HepG2 (cell line): ENCODE data around the gene VAC14. TPM values are rescaled to one million over a fixed set of nuclear protein-coding genes. Genes with fewer than 3 reads are reported as not detected.

Experiments
- AGO1 ChIP-seq: fragments of 200-400 bp; formaldehyde crosslinking; IDR thresholded peaks from 2 replicates; pipeline ENCODE4 v1.6.1; 2017; ENCODE audit warnings: mild to moderate bottlenecking, low read depth, low read length, moderate library complexity; ENCODE audit not compliant: poor library complexity, severe bottlenecking
- ARID5B ChIP-seq: IDR thresholded peaks from 2 replicates; pipeline ENCODE4 v1.4.0; 2020; ENCODE audit warnings: mild to moderate bottlenecking, missing genetic modification reagents
- GFI1 ChIP-seq: sonication (generic); formaldehyde crosslinking; IDR thresholded peaks from 2 replicates; pipeline ENCODE4 v1.5.0; 2020; ENCODE audit warnings: missing genetic modification reagents, mild to moderate bottlenecking, borderline replicate concordance
- KLF16 ChIP-seq, 2 experiments: sonication (generic) in 1 of 2; formaldehyde crosslinking in 1 of 2; IDR thresholded peaks; 2 replicates each; pipeline versions ENCODE4 v1.6.1 to v1.8.0; 2016 to 2023; ENCODE audit warnings: missing genetic modification reagents in 2 of 2, missing compliant biosample characterization in 1 of 2
- KLF6 ChIP-seq: IDR thresholded peaks from 2 replicates; pipeline ENCODE4 v1.8.0; 2016; ENCODE audit warnings: missing biosample characterization, missing genetic modification reagents
- LBX2 ChIP-seq: sonication (generic); formaldehyde crosslinking; IDR thresholded peaks from 2 replicates; pipeline ENCODE4 v1.5.0; 2020; ENCODE audit warnings: missing genetic modification reagents, mild to moderate bottlenecking, borderline replicate concordance
- MED8 ChIP-seq: sonication (generic); formaldehyde crosslinking; IDR thresholded peaks from 2 replicates; pipeline ENCODE4 v1.8.1; 2023; ENCODE audit warnings: mild to moderate bottlenecking, missing genetic modification reagents; ENCODE audit not compliant: insufficient replicate concordance
- MIER2 ChIP-seq: IDR thresholded peaks from 2 replicates; pipeline ENCODE4 v1.6.1; 2016; ENCODE audit warnings: missing biosample characterization, missing genetic modification reagents
- NFKBIZ ChIP-seq: IDR thresholded peaks from 2 replicates; pipeline ENCODE4 v1.6.1; 2018; ENCODE audit warnings: missing genetic modification reagents, missing compliant biosample characterization
- TEAD2 ChIP-seq: sonication (generic); formaldehyde crosslinking; IDR thresholded peaks from 2 replicates; pipeline ENCODE4 v1.9.0; 2021; ENCODE audit warnings: missing genetic modification reagents
- ZNF296 ChIP-seq: sonication (generic); formaldehyde crosslinking; conservative IDR thresholded peaks from 2 replicates; pipeline ENCODE4 v1.5.0; 2020; ENCODE audit warnings: mild to moderate bottlenecking, missing genetic modification reagents
- ZNF343 ChIP-seq: sonication (generic); formaldehyde crosslinking; IDR thresholded peaks from 2 replicates; pipeline ENCODE4 v1.4.0; 2020; ENCODE audit warnings: mild to moderate bottlenecking, missing genetic modification reagents
- ZNF430 ChIP-seq: sonication (generic); formaldehyde crosslinking; IDR thresholded peaks from 2 replicates; pipeline ENCODE4 v1.9.0; 2021; ENCODE audit warnings: mild to moderate bottlenecking, missing genetic modification reagents
- ZNF468 ChIP-seq: sonication (generic); formaldehyde crosslinking; IDR thresholded peaks from 2 replicates; pipeline ENCODE4 v1.8.0; 2022; ENCODE audit warnings: mild to moderate bottlenecking, moderate library complexity, missing genetic modification reagents
- ZNF598 ChIP-seq: sonication (generic); formaldehyde crosslinking; IDR thresholded peaks from 2 replicates; pipeline ENCODE4 v1.5.1; 2020; ENCODE audit warnings: mild to moderate bottlenecking, missing genetic modification reagents, borderline replicate concordance
- ZNF629 ChIP-seq: sonication (generic); formaldehyde crosslinking; conservative IDR thresholded peaks from 2 replicates; pipeline ENCODE4 v1.5.0; 2020; ENCODE audit warnings: missing genetic modification reagents
- ZNF7 ChIP-seq: IDR thresholded peaks from 2 replicates; pipeline ENCODE4 v1.6.1; 2016; ENCODE audit warnings: missing biosample characterization, missing genetic modification reagents
- ZNF703 ChIP-seq: sonication (generic); formaldehyde crosslinking; IDR thresholded peaks from 2 replicates; pipeline ENCODE4 v1.5.1; 2020; ENCODE audit warnings: missing genetic modification reagents, mild to moderate bottlenecking, moderate library complexity, borderline replicate concordance
- ZNF770 ChIP-seq: sonication (generic); formaldehyde crosslinking; IDR thresholded peaks from 2 replicates; pipeline ENCODE4 v1.5.0; 2020; ENCODE audit warnings: mild to moderate bottlenecking, missing genetic modification reagents
- ZNF775 ChIP-seq: sonication (generic); formaldehyde crosslinking; IDR thresholded peaks from 2 replicates; pipeline ENCODE4 v1.4.0; 2020; ENCODE audit warnings: missing genetic modification reagents, mild to moderate bottlenecking, moderate library complexity, borderline replicate concordance
- ZNF850 ChIP-seq: sonication (generic); formaldehyde crosslinking; conservative IDR thresholded peaks from 2 replicates; pipeline ENCODE4 v1.9.0; 2021; ENCODE audit warnings: mild to moderate bottlenecking, missing genetic modification reagents
- polyA plus RNA-seq, 8 experiments: library from polyadenylated mRNA; depleted of rRNA in 3 of 8; stranded (reverse) in 7 of 8; unstranded in 1 of 8; fragments of >200 nt; fragmentation: Illumina TruSeq in 4 of 8; extraction: Trizol in 4 of 8; gene quantifications; 2 replicates each; pipeline versions ENCODE4 v1.2.1 to v1.2.3, GENCODE V29; 2011 to 2016; ENCODE audit warnings: low read depth in 4 of 8, missing spikeins in 1 of 8, mixed read lengths in 1 of 8; ENCODE audit not compliant: insufficient read depth in 1 of 8
- total RNA-seq, 5 experiments: library from RNA; depleted of rRNA; stranded (reverse); fragments of >200 nt; fragmentation: Illumina TruSeq; extraction: Trizol; gene quantifications; 2 replicates each; pipeline ENCODE4 v1.2.3, GENCODE V29; 2016; ENCODE audit warnings: low read depth in 1 of 5

Gene VAC14
- total and polyA plus RNA-seq, 2 of the 13 experiments (the other 11 are each of a cell fraction or from before 2014, with no cell fraction given), result 23.5 to 24.6 TPM

GRCh38 chr16:70738083-70738977, 62.6 kb downstream of the VAC14 start (continued):
- TF ChIP-seq ZNF7 (CRISPR knock-in tag) (no peak), ZNF629 (CRISPR knock-in tag) (peak; percentile 45; the same call in 1 of the 2 replicates), ZNF770 (0 out of 2 replicates have a peak, but pooled peaks have one; percentile 19), MIER2 (no peak), NFKBIZ (CRISPR knock-in tag) (no peak), ZNF296 (CRISPR knock-in tag) (no peak), AGO1 (peak; percentile 71), LBX2 (no peak), KLF16 (CRISPR knock-in tag; IDR thresholded peaks at IDR 0.05) (0 out of 4 replicates have a peak, but pooled peaks of 1 of the 2 experiments have one; percentile 48), ZNF430 (no peak), ARID5B (CRISPR knock-in tag) (peak; percentile 65; the same call in 1 of the 2 replicates), ZNF343 (CRISPR knock-in tag) (no peak), ZNF598 (CRISPR knock-in tag) (peak; percentile 35; the same call in 1 of the 2 replicates), ZNF468 (CRISPR knock-in tag) (no peak), ZNF775 (no peak), ZNF850 (CRISPR knock-in tag) (no peak), MED8 (no peak), TEAD2 (CRISPR knock-in tag) (no peak), KLF6 (CRISPR knock-in tag) (no peak), GFI1 (CRISPR knock-in tag) (0 out of 2 replicates have a peak, but pooled peaks have one; percentile 23), ZNF703 (CRISPR knock-in tag) (no peak)
